ENCODE data around the gene LEAP2.

LEAP2 gene

GRCh38 chr5:132883261-132883834 lies 9.9 kb downstream of the LEAP2 start:
- FAIRE-seq: peak; percentile 92

GRCh38 chr5:132884548-132884947 lies 11.1 kb downstream of the LEAP2 start:
- no peak for FAIRE-seq

GRCh38 chr5:132886064-132886823 lies 12.8 kb downstream of the LEAP2 start:
- no peak for FAIRE-seq

- no peak for FAIRE-seq
Observed at GRCh38 chr5:132887283-132887682, 13.8 kb downstream of the LEAP2 start.

- no peak for FAIRE-seq
Observed at GRCh38 chr5:132889501-132889900, 16.0 kb downstream of the LEAP2 start.

GRCh38 chr5:132890817-132891216 lies 17.3 kb downstream of the LEAP2 start:
- FAIRE-seq: no peak

- no peak for FAIRE-seq
Observed at GRCh38 chr5:132895719-132896305, 22.3 kb downstream of the LEAP2 start.

- FAIRE-seq: no peak
Observed at GRCh38 chr5:132896685-132897084, 23.2 kb downstream of the LEAP2 start.

GRCh38 chr5:132898094-132898493 lies 24.6 kb downstream of the LEAP2 start:
- no peak for FAIRE-seq

GRCh38 chr5:132901036-132901435 lies 27.6 kb downstream of the LEAP2 start:
- no peak for FAIRE-seq

- no peak for FAIRE-seq
Observed at GRCh38 chr5:132901730-132902129, 28.3 kb downstream of the LEAP2 start.

GRCh38 chr5:132905938-132906337 lies 32.5 kb downstream of the LEAP2 start:
- FAIRE-seq: no peak

GRCh38 chr5:132907161-132907560 lies 33.7 kb downstream of the LEAP2 start:
- FAIRE-seq: no peak

- FAIRE-seq: no peak
Observed at GRCh38 chr5:132909702-132910101, 36.2 kb downstream of the LEAP2 start.

GRCh38 chr5:132915681-132916080 lies 42.2 kb downstream of the LEAP2 start:
- no peak for FAIRE-seq

- FAIRE-seq: no peak
Observed at GRCh38 chr5:132916086-132916485, 42.6 kb downstream of the LEAP2 start.

Data from A204.1 (cell line).